Measurements from ENCODE around the gene IL24.

IL24 gene

DNA sequence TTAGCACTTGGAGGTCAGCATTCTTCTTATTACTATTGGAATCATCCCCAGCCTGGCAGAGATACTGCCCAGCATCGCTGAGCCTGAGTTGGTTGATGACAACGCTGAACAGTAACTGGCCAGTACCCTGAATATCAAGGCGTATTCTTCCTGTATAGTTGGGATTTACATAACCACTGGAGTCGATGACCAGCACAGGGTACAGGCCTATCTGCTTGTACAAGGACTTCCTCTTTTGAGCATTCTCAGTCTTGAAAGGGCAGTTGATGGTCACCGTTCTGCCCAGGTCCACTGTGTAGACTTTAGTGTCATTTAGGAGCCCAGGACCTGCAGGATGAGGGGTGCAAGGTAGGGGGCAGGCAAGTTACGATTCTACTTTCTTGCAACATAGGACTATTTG lies 40.2 kb downstream of the IL24 start:
- H3K4me3 ChIP-seq (ENCODE audit: low read length in 2 of 2): no peak overlapping the region
- no peak overlapping the region for H3K4ac ChIP-seq (ENCODE audit: low read length)
- no peak overlapping the region for H2BK12ac ChIP-seq (ENCODE audit: low read length)
- no peak overlapping the region for H2AFZ ChIP-seq (ENCODE audit: low read length)
- H3K27me3 ChIP-seq (ENCODE audit: control insufficient read depth in 3 of 3, insufficient read depth in 3 of 3, low read depth in 1 of 3, low read length in 3 of 3): peaks cover 0 to 6% (median 0%) of the 10 kb centered on the region in 3 experiments
- no peak overlapping the region for H2BK5ac ChIP-seq (ENCODE audit: low read length)
- no peak overlapping the region for H3K9ac ChIP-seq (ENCODE audit: low read depth, low read length, poor library complexity)
- H2BK15ac ChIP-seq (ENCODE audit: low read length): no peak overlapping the region
- no peaks in the 10 kb centered on the region for H3K79me1 ChIP-seq (ENCODE audit: low read depth, low read length)
- no peak overlapping the region for H3K18ac ChIP-seq (ENCODE audit: low read length)
- H4K8ac ChIP-seq (ENCODE audit: low read depth, low read length): no peak overlapping the region
- H3K4me2 ChIP-seq (ENCODE audit: insufficient read depth, low read length, poor library complexity, severe bottlenecking): no peak overlapping the region
- H3K27ac ChIP-seq (replicated peaks; ENCODE audit: low read length): no peak overlapping the region
- no peak overlapping the region for H3K23ac ChIP-seq (ENCODE audit: low read depth, low read length, poor library complexity)
- H3K14ac ChIP-seq (ENCODE audit: low read length): no peak overlapping the region
- H2BK120ac ChIP-seq (ENCODE audit: low read depth, low read length): no peak overlapping the region
- H2AK5ac ChIP-seq (ENCODE audit: low read depth, low read length): no peak overlapping the region
- H3K4me1 ChIP-seq (ENCODE audit: control insufficient read depth in 2 of 2, insufficient read depth in 1 of 2, low read depth in 1 of 2, low read length in 2 of 2): no peaks in the 10 kb centered on the region
- no peaks in the 10 kb centered on the region for H3K36me3 ChIP-seq (replicated peaks in 1 of 2; ENCODE audit: control insufficient read depth in 2 of 2, insufficient read depth in 2 of 2, low read length in 2 of 2)
- DNase-seq (ENCODE audit: low spot score): no peak
- H4K91ac ChIP-seq (ENCODE audit: low read depth, low read length, poor library complexity): no peak overlapping the region
- WGBS, 2 donors (ENCODE audit: extremely low coverage in 2 of 2, insufficient read length in 2 of 2, insufficient replicate concordance in 1 of 2): no CpG with 5 or more reads among the region's 6 CpGs
- no peaks in the 10 kb centered on the region for H3K9me3 ChIP-seq (replicated peaks in 1 of 2; ENCODE audit: control insufficient read depth in 2 of 2, insufficient read depth in 1 of 2, low read depth in 1 of 2, low read length in 2 of 2)

DNA sequence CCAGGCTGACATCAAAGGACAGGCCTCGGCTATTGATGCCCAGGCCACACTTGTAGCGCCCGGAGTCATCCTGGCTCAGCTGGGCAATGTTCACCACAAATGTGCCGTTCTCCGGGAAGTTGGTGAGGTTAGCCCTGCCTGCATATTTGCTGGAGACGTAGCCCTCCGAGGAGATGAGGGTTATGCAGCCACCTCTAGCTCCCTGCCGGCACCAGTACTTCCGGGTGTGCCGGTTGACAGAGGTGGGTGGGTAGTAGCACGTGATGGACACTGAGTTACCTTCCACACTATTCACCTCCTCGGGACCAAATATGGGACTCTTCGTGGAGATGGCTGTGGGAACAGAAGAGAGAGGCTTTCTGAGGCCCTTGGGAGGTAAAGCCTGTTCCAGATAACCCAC lies 41.9 kb downstream of the IL24 start:
- H3K9me3 ChIP-seq (replicated peaks in 1 of 2; ENCODE audit: control insufficient read depth in 2 of 2, insufficient read depth in 1 of 2, low read depth in 1 of 2, low read length in 2 of 2): peaks cover 0 to 2% of the 10 kb centered on the region in 2 donors
- no peak overlapping the region for H2BK5ac ChIP-seq (ENCODE audit: low read length)
- no peak overlapping the region for H2AFZ ChIP-seq (ENCODE audit: low read length)
- H3K79me1 ChIP-seq (ENCODE audit: low read depth, low read length): no peaks in the 10 kb centered on the region
- H3K23ac ChIP-seq (ENCODE audit: low read depth, low read length, poor library complexity): no peak overlapping the region
- H2BK15ac ChIP-seq (ENCODE audit: low read length): no peak overlapping the region
- H3K14ac ChIP-seq (ENCODE audit: low read length): no peak overlapping the region
- no peak overlapping the region for H4K91ac ChIP-seq (ENCODE audit: low read depth, low read length, poor library complexity)
- H2AK5ac ChIP-seq (ENCODE audit: low read depth, low read length): no peak overlapping the region
- no peaks in the 10 kb centered on the region for H3K4me1 ChIP-seq (ENCODE audit: control insufficient read depth in 2 of 2, insufficient read depth in 1 of 2, low read depth in 1 of 2, low read length in 2 of 2)
- no peak for DNase-seq (ENCODE audit: low spot score)
- no peak overlapping the region for H3K4me2 ChIP-seq (ENCODE audit: insufficient read depth, low read length, poor library complexity, severe bottlenecking)
- no peaks in the 10 kb centered on the region for H3K36me3 ChIP-seq (replicated peaks in 1 of 2; ENCODE audit: control insufficient read depth in 2 of 2, insufficient read depth in 2 of 2, low read length in 2 of 2)
- H3K4ac ChIP-seq (ENCODE audit: low read length): no peak overlapping the region
- WGBS, 2 donors (ENCODE audit: extremely low coverage in 2 of 2, insufficient read length in 2 of 2, insufficient replicate concordance in 1 of 2): no CpG with 5 or more reads among the region's 13 CpGs
- H3K27me3 ChIP-seq (ENCODE audit: control insufficient read depth in 3 of 3, insufficient read depth in 3 of 3, low read depth in 1 of 3, low read length in 3 of 3): peaks cover 0 to 9% (median 0%) of the 10 kb centered on the region in 3 experiments
- H3K4me3 ChIP-seq (ENCODE audit: low read length in 2 of 2): no peak overlapping the region
- H2BK12ac ChIP-seq (ENCODE audit: low read length): no peak overlapping the region
- no peak overlapping the region for H3K9ac ChIP-seq (ENCODE audit: low read depth, low read length, poor library complexity)
- no peak overlapping the region for H4K8ac ChIP-seq (ENCODE audit: low read depth, low read length)
- H3K27ac ChIP-seq (replicated peaks; ENCODE audit: low read length): no peak overlapping the region
- no peak overlapping the region for H2BK120ac ChIP-seq (ENCODE audit: low read depth, low read length)
- H3K18ac ChIP-seq (ENCODE audit: low read length): no peak overlapping the region

DNA sequence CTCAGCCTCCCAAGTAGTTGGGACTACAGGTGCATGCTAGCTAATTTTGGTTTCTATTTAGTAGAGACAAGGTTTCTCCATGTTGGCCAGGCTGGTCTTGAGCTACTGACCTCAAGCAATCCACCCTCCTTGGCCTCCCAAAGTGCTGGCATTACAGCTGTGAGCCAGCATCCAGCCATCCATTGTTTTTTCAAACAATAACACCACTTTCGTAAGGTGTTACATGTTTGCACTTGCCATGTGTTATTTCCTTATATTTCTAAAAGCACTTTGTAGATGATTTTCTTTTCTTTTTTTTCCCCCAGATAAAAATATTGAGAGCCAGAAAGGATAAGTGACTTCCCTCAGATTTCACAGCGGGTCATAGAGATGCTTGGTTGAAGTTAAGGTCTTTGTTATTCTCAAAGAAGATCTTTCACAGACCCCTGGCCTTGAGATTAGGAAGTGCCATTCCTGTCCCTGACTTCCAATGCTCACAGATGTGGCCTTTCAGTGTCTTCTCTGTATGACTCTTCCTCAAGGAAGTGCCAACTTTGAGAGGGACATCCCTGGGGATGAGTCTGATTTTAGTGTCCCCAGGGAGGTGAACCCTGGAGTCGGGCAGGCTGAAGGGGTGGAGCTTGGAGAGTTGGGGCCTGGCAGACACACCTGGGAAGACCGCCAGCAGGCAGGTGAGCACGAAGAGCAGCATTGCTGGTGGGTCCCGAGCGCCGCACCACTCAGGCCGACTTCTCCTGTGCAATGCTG lies 42.8 kb downstream of the IL24 start:
- no peak overlapping the region for H3K4me2 ChIP-seq (ENCODE audit: insufficient read depth, low read length, poor library complexity, severe bottlenecking)
- H3K9ac ChIP-seq (ENCODE audit: low read depth, low read length, poor library complexity): no peak overlapping the region
- no peaks in the 10 kb centered on the region for H3K4me1 ChIP-seq (ENCODE audit: control insufficient read depth in 2 of 2, insufficient read depth in 1 of 2, low read depth in 1 of 2, low read length in 2 of 2)
- H3K27ac ChIP-seq (replicated peaks; ENCODE audit: low read length): no peak overlapping the region
- H4K91ac ChIP-seq (ENCODE audit: low read depth, low read length, poor library complexity): no peak overlapping the region
- no peak overlapping the region for H2BK15ac ChIP-seq (ENCODE audit: low read length)
- H3K27me3 ChIP-seq (ENCODE audit: control insufficient read depth in 3 of 3, insufficient read depth in 3 of 3, low read depth in 1 of 3, low read length in 3 of 3): peaks cover 0 to 9% (median 0%) of the 10 kb centered on the region in 3 experiments
- no peak overlapping the region for H2BK5ac ChIP-seq (ENCODE audit: low read length)
- peaks cover 0 to 2% of the 10 kb centered on the region in 2 donors for H3K9me3 ChIP-seq (replicated peaks in 1 of 2; ENCODE audit: control insufficient read depth in 2 of 2, insufficient read depth in 1 of 2, low read depth in 1 of 2, low read length in 2 of 2)
- no peak overlapping the region for H2AK5ac ChIP-seq (ENCODE audit: low read depth, low read length)
- no CpG with 5 or more reads among the region's 9 CpGs for WGBS, 2 donors (ENCODE audit: extremely low coverage in 2 of 2, insufficient read length in 2 of 2, insufficient replicate concordance in 1 of 2)
- no peak overlapping the region for H3K18ac ChIP-seq (ENCODE audit: low read length)
- no peak overlapping the region for H4K8ac ChIP-seq (ENCODE audit: low read depth, low read length)
- H2AFZ ChIP-seq (ENCODE audit: low read length): no peak overlapping the region
- no peak for DNase-seq (ENCODE audit: low spot score)
- H2BK12ac ChIP-seq (ENCODE audit: low read length): no peak overlapping the region
- H3K79me1 ChIP-seq (ENCODE audit: low read depth, low read length): no peaks in the 10 kb centered on the region
- H3K4ac ChIP-seq (ENCODE audit: low read length): no peak overlapping the region
- H3K14ac ChIP-seq (ENCODE audit: low read length): no peak overlapping the region
- no peaks in the 10 kb centered on the region for H3K36me3 ChIP-seq (replicated peaks in 1 of 2; ENCODE audit: control insufficient read depth in 2 of 2, insufficient read depth in 2 of 2, low read length in 2 of 2)
- no peak overlapping the region for H3K4me3 ChIP-seq (ENCODE audit: low read length in 2 of 2)
- no peak overlapping the region for H2BK120ac ChIP-seq (ENCODE audit: low read depth, low read length)
- no peak overlapping the region for H3K23ac ChIP-seq (ENCODE audit: low read depth, low read length, poor library complexity)

DNA sequence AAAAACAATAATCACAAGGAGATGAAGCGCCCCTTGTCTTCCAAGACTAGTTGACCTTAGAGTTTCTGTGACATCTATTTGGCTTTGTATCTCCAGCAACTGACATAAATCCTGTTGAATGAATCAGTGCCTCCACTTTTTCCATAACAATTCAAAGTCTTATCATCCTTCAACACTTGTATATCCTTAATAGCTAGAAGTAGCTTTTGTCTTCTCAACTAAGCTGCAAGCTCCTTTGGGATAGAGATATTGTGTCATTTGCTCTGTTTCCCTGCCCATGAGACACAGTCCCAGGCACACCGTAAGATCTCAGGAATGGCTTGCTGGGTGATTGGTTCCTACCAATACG lies 43.3 kb downstream of the IL24 start:
- H3K27me3 ChIP-seq (ENCODE audit: control insufficient read depth in 3 of 3, insufficient read depth in 3 of 3, low read depth in 1 of 3, low read length in 3 of 3): peaks cover 0 to 14% (median 0%) of the 10 kb centered on the region in 3 experiments
- H2AFZ ChIP-seq (ENCODE audit: low read length): no peak overlapping the region
- H3K27ac ChIP-seq (replicated peaks; ENCODE audit: low read length): no peak overlapping the region
- peaks cover 0 to 2% of the 10 kb centered on the region in 2 donors for H3K9me3 ChIP-seq (replicated peaks in 1 of 2; ENCODE audit: control insufficient read depth in 2 of 2, insufficient read depth in 1 of 2, low read depth in 1 of 2, low read length in 2 of 2)
- H2BK15ac ChIP-seq (ENCODE audit: low read length): no peak overlapping the region
- H2BK12ac ChIP-seq (ENCODE audit: low read length): no peak overlapping the region
- no peak overlapping the region for H3K4me3 ChIP-seq (ENCODE audit: low read length in 2 of 2)
- no peak for DNase-seq (ENCODE audit: low spot score)
- H3K36me3 ChIP-seq (replicated peaks in 1 of 2; ENCODE audit: control insufficient read depth in 2 of 2, insufficient read depth in 2 of 2, low read length in 2 of 2): no peaks in the 10 kb centered on the region
- H2BK120ac ChIP-seq (ENCODE audit: low read depth, low read length): no peak overlapping the region
- H4K8ac ChIP-seq (ENCODE audit: low read depth, low read length): no peak overlapping the region
- H3K9ac ChIP-seq (ENCODE audit: low read depth, low read length, poor library complexity): no peak overlapping the region
- no peak overlapping the region for H3K23ac ChIP-seq (ENCODE audit: low read depth, low read length, poor library complexity)
- no peak overlapping the region for H4K91ac ChIP-seq (ENCODE audit: low read depth, low read length, poor library complexity)
- H3K79me1 ChIP-seq (ENCODE audit: low read depth, low read length): no peaks in the 10 kb centered on the region
- no peak overlapping the region for H2BK5ac ChIP-seq (ENCODE audit: low read length)
- no peak overlapping the region for H3K4me2 ChIP-seq (ENCODE audit: insufficient read depth, low read length, poor library complexity, severe bottlenecking)
- no CpG with 5 or more reads among the region's 3 CpGs for whole genome bisulfite sequencing, 2 donors (ENCODE audit: extremely low coverage in 2 of 2, insufficient read length in 2 of 2, insufficient replicate concordance in 1 of 2)
- H3K4ac ChIP-seq (ENCODE audit: low read length): no peak overlapping the region
- no peak overlapping the region for H3K18ac ChIP-seq (ENCODE audit: low read length)
- H2AK5ac ChIP-seq (ENCODE audit: low read depth, low read length): no peak overlapping the region
- no peaks in the 10 kb centered on the region for H3K4me1 ChIP-seq (ENCODE audit: control insufficient read depth in 2 of 2, insufficient read depth in 1 of 2, low read depth in 1 of 2, low read length in 2 of 2)
- H3K14ac ChIP-seq (ENCODE audit: low read length): no peak overlapping the region

All from neuronal stem cell (in vitro differentiated cells).